ENCODE measurements around the gene SPTSSB.

Gene SPTSSB

GRCh38 chr3:161332792-161333191 is 38.5 kb downstream of the SPTSSB start:
- no peaks in the 10 kb centered on the region for H3K27me3 ChIP-seq (ENCODE audit: insufficient read depth, poor library complexity, severe bottlenecking)
- H3K4me1 ChIP-seq (ENCODE audit: insufficient read depth, poor library complexity, severe bottlenecking) = no peaks in the 10 kb centered on the region
- no peak for TF ChIP-seq CTCF (IDR thresholded peaks at IDR 0.05; ENCODE audit: poor library complexity, severe bottlenecking)
- no peaks in the 10 kb centered on the region for H3K36me3 ChIP-seq (ENCODE audit: low read depth)
- no peaks in the 10 kb centered on the region for H3K9me3 ChIP-seq (ENCODE audit: severe bottlenecking)
- H3K4me3 ChIP-seq (ENCODE audit: severe bottlenecking) = no peak overlapping the region
- peak; percentile 66 for ATAC-seq (ENCODE audit: low read depth)
- DNase-seq (ENCODE audit: low spot score) = no peak
- no peak overlapping the region for H3K27ac ChIP-seq (ENCODE audit: poor library complexity, severe bottlenecking)

- DNase-seq (ENCODE audit: low spot score) (no peak), ATAC-seq (ENCODE audit: low read depth) (no peak)
- no peak for TF ChIP-seq CTCF (IDR thresholded peaks at IDR 0.05; ENCODE audit: poor library complexity, severe bottlenecking)
- Histone ChIP-seq H3K27me3 (ENCODE audit: insufficient read depth, poor library complexity, severe bottlenecking) (no peaks in the 10 kb centered on the region), H3K4me1 (ENCODE audit: insufficient read depth, poor library complexity, severe bottlenecking) (no peaks in the 10 kb centered on the region), H3K4me3 (ENCODE audit: severe bottlenecking) (no peak overlapping the region), H3K36me3 (ENCODE audit: low read depth) (no peaks in the 10 kb centered on the region), H3K27ac (ENCODE audit: poor library complexity, severe bottlenecking) (no peak overlapping the region), H3K9me3 (ENCODE audit: severe bottlenecking) (no peaks in the 10 kb centered on the region)
Observed at GRCh38 chr3:161325059-161325458, 46.3 kb downstream of the SPTSSB start.

- no peaks in the 10 kb centered on the region for H3K9me3 ChIP-seq (ENCODE audit: severe bottlenecking)
- DNase-seq (ENCODE audit: low spot score) = no peak
- no peak overlapping the region for H3K27ac ChIP-seq (ENCODE audit: poor library complexity, severe bottlenecking)
- no peak for TF ChIP-seq CTCF (IDR thresholded peaks at IDR 0.05; ENCODE audit: poor library complexity, severe bottlenecking)
- no peak overlapping the region for H3K4me3 ChIP-seq (ENCODE audit: severe bottlenecking)
- H3K27me3 ChIP-seq (ENCODE audit: insufficient read depth, poor library complexity, severe bottlenecking) = no peaks in the 10 kb centered on the region
- no peaks in the 10 kb centered on the region for H3K36me3 ChIP-seq (ENCODE audit: low read depth)
- ATAC-seq (ENCODE audit: low read depth) = no peak
- H3K4me1 ChIP-seq (ENCODE audit: insufficient read depth, poor library complexity, severe bottlenecking) = no peaks in the 10 kb centered on the region
Observed at GRCh38 chr3:161323926-161324621, 47.2 kb downstream of the SPTSSB start.

GRCh38 chr3:161322781-161323568 is 48.3 kb downstream of the SPTSSB start:
- no peak overlapping the region for H3K27ac ChIP-seq (ENCODE audit: poor library complexity, severe bottlenecking)
- no peaks in the 10 kb centered on the region for H3K36me3 ChIP-seq (ENCODE audit: low read depth)
- no peaks in the 10 kb centered on the region for H3K27me3 ChIP-seq (ENCODE audit: insufficient read depth, poor library complexity, severe bottlenecking)
- DNase-seq (ENCODE audit: low spot score) (no peak), ATAC-seq (ENCODE audit: low read depth) (no peak)
- H3K4me1 ChIP-seq (ENCODE audit: insufficient read depth, poor library complexity, severe bottlenecking) = no peaks in the 10 kb centered on the region
- no peaks in the 10 kb centered on the region for H3K9me3 ChIP-seq (ENCODE audit: severe bottlenecking)
- H3K4me3 ChIP-seq (ENCODE audit: severe bottlenecking) = no peak overlapping the region
- no peak for TF ChIP-seq CTCF (IDR thresholded peaks at IDR 0.05; ENCODE audit: poor library complexity, severe bottlenecking)

- Histone ChIP-seq H3K27ac (ENCODE audit: poor library complexity, severe bottlenecking) (no peak overlapping the region), H3K27me3 (ENCODE audit: insufficient read depth, poor library complexity, severe bottlenecking) (no peaks in the 10 kb centered on the region), H3K9me3 (ENCODE audit: severe bottlenecking) (no peaks in the 10 kb centered on the region), H3K36me3 (ENCODE audit: low read depth) (no peaks in the 10 kb centered on the region), H3K4me1 (ENCODE audit: insufficient read depth, poor library complexity, severe bottlenecking) (peaks cover 7% of the 10 kb centered on the region), H3K4me3 (ENCODE audit: severe bottlenecking) (no peak overlapping the region)
- ATAC-seq (ENCODE audit: low read depth) (no peak), DNase-seq (ENCODE audit: low spot score) (no peak)
- no peak for TF ChIP-seq CTCF (IDR thresholded peaks at IDR 0.05; ENCODE audit: poor library complexity, severe bottlenecking)
Observed at GRCh38 chr3:161320837-161321236, 50.5 kb downstream of the SPTSSB start.

Measured in RWPE2 (cell line).